Measurements from ENCODE around the gene PDE1A. TPM values are rescaled to one million over a fixed set of nuclear protein-coding genes. Genes with fewer than 3 reads are reported as not detected.

Gene PDE1A
- total RNA-seq, 1 experiment from 2014 or later, result not detected

DNA sequence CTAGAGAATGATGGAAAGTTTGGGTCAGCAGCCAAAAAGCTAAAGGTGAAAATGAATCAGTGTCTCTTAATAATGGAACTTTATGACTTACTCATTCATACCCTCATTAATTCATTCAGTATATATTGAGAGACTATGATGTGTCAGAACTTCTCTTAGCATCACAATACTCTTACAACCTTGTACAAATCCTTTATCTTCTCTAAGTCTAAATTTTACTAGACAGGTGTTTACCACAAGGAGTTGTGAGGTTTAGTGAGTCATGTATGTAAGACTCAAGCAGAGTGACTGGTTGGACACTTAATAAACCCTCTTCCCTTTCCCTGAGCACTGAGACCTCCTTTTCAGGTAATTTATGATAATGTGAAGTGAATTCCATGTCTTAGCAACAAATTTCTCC is 311.6 kb downstream of the PDE1A start:
- TF ChIP-seq, protein P1, sequence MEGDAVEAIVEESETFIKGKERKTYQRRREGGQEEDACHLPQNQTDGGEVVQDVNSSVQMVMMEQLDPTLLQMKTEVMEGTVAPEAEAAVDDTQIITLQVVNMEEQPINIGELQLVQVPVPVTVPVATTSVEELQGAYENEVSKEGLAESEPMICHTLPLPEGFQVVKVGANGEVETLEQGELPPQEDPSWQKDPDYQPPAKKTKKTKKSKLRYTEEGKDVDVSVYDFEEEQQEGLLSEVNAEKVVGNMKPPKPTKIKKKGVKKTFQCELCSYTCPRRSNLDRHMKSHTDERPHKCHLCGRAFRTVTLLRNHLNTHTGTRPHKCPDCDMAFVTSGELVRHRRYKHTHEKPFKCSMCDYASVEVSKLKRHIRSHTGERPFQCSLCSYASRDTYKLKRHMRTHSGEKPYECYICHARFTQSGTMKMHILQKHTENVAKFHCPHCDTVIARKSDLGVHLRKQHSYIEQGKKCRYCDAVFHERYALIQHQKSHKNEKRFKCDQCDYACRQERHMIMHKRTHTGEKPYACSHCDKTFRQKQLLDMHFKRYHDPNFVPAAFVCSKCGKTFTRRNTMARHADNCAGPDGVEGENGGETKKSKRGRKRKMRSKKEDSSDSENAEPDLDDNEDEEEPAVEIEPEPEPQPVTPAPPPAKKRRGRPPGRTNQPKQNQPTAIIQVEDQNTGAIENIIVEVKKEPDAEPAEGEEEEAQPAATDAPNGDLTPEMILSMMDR (conservative IDR thresholded peaks at IDR 0.05; ENCODE audit: low read depth, low read length), result no peak
- no peak for TF ChIP-seq EZH2phosphoT487 (IDR thresholded peaks at IDR 0.05; ENCODE audit: borderline replicate concordance, low read length)
- no peak for TF ChIP-seq EZH2 (IDR thresholded peaks at IDR 0.05; ENCODE audit: low read length, unreplicated experiment)
- H3K9ac ChIP-seq (ENCODE audit: low read length), result no peak overlapping the region
- no peak overlapping the region for H3K27ac ChIP-seq (ENCODE audit: low read length)
- BruUV-seq (replicated peaks), result no TSS peak
- H3K9me2 ChIP-seq (replicated peaks; ENCODE audit: low read length), result no peaks in the 10 kb centered on the region
- H3F3A ChIP-seq (ENCODE audit: low read length, unreplicated experiment), result no peaks in the 10 kb centered on the region
- H3K4me2 ChIP-seq (ENCODE audit: low read length), result no peak overlapping the region
- H3K9me3 ChIP-seq (ENCODE audit: low read length), result no peaks in the 10 kb centered on the region
- intact Hi-C loops (cut with micrococcal nuclease), result no loop called here
- H3K4me1 ChIP-seq (ENCODE audit: insufficient read depth, low read length), result no peaks in the 10 kb centered on the region
- POLR2A ChIA-PET (ENCODE audit: unreplicated experiment), result no interaction called here
- H3K79me2 ChIP-seq (ENCODE audit: low read length), result no peaks in the 10 kb centered on the region
- CTCF ChIA-PET, result no interaction called here
- H3K27me3 ChIP-seq (ENCODE audit: low read length), result no peaks in the 10 kb centered on the region
- H3K36me3 ChIP-seq (ENCODE audit: low read depth, low read length), result no peaks in the 10 kb centered on the region
- no peak overlapping the region for H2AFZ ChIP-seq (ENCODE audit: low read length)
- no peaks in the 10 kb centered on the region for H4K20me1 ChIP-seq (ENCODE audit: low read length)
- peak; percentile 54 for ATAC-seq
- H3K4me3 ChIP-seq (ENCODE audit: low read length), result no peak overlapping the region
- peak; percentile 51 for DNase-seq

DNA sequence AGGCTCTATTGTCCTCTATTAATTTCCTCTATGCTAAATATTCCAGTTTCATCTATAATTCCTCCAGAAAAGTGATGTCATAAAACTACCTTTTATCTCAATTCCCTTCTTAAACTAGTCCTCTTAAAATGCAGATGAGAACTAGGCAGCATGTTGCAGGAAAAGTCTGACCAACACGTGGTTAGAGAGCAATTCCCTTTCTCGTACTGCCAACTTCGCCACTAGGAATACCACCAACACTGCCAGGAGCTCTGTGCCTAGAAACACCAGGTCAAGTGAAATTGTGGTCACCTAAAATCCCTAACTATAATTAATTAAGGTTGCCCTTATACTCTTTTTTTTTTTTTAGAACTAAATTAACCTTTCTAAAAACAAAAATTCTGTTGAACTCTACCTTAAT is 313.5 kb downstream of the PDE1A start:
- Histone ChIP-seq H2AFZ (ENCODE audit: low read length) (no peak overlapping the region), H3K4me1 (ENCODE audit: insufficient read depth, low read length) (no peaks in the 10 kb centered on the region), H3K4me3 (ENCODE audit: low read length) (no peak overlapping the region), H3K27ac (ENCODE audit: low read length) (no peak overlapping the region), H3F3A (ENCODE audit: low read length, unreplicated experiment) (no peaks in the 10 kb centered on the region), H4K20me1 (ENCODE audit: low read length) (no peaks in the 10 kb centered on the region), H3K4me2 (ENCODE audit: low read length) (no peak overlapping the region), H3K79me2 (ENCODE audit: low read length) (no peaks in the 10 kb centered on the region), H3K9me3 (ENCODE audit: low read length) (no peaks in the 10 kb centered on the region), H3K27me3 (ENCODE audit: low read length) (no peaks in the 10 kb centered on the region), H3K9ac (ENCODE audit: low read length) (no peak overlapping the region), H3K36me3 (ENCODE audit: low read depth, low read length) (no peaks in the 10 kb centered on the region), H3K9me2 (replicated peaks; ENCODE audit: low read length) (no peaks in the 10 kb centered on the region)
- ATAC-seq (no peak), DNase-seq (no peak)
- no TSS peak for BruUV-seq (replicated peaks)
- ChIA-PET CTCF (no interaction called here), POLR2A (ENCODE audit: unreplicated experiment) (no interaction called here)
- intact Hi-C loops (cut with micrococcal nuclease), result no loop called here
- TF ChIP-seq, protein P1 (conservative IDR thresholded peaks at IDR 0.05; ENCODE audit: low read depth, low read length), result no peak
- TF ChIP-seq EZH2 (IDR thresholded peaks at IDR 0.05; ENCODE audit: low read length, unreplicated experiment) (no peak), EZH2phosphoT487 (IDR thresholded peaks at IDR 0.05; ENCODE audit: borderline replicate concordance, low read length) (no peak)

DNA sequence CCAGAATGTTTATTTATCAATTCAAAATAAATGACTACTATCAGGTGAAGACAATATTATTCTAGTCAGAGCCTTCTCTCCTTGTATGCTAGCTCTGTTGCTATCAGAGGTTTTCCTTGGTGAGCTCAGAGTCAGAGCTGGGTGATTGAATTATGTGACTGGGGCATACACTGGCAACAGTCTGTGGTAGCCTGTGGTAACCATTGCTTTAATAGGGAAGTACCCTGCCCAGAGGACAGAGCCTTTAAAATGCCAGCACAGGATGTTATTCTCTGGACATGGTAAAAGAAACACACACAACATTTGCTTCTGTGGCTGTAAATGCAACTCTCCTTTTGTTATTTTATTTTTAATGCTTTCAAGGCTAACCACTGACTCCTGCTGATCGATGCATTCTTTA is 316.5 kb downstream of the PDE1A start:
- H3K79me2 ChIP-seq (ENCODE audit: low read length), result no peaks in the 10 kb centered on the region

More for the DNA sequence above, 316.5 kb downstream of the PDE1A start:
- Histone ChIP-seq H3F3A (ENCODE audit: low read length, unreplicated experiment) (no peaks in the 10 kb centered on the region), H3K27me3 (ENCODE audit: low read length) (no peaks in the 10 kb centered on the region; the same call in 1 of the 2 replicates), H3K9me2 (replicated peaks; ENCODE audit: low read length) (no peaks in the 10 kb centered on the region), H3K4me2 (ENCODE audit: low read length) (no peak overlapping the region), H3K36me3 (ENCODE audit: low read depth, low read length) (no peaks in the 10 kb centered on the region), H3K4me3 (ENCODE audit: low read length) (no peak overlapping the region), H2AFZ (ENCODE audit: low read length) (no peak overlapping the region), H3K27ac (ENCODE audit: low read length) (no peak overlapping the region), H3K9me3 (ENCODE audit: low read length) (no peaks in the 10 kb centered on the region), H4K20me1 (ENCODE audit: low read length) (no peaks in the 10 kb centered on the region), H3K4me1 (ENCODE audit: insufficient read depth, low read length) (no peaks in the 10 kb centered on the region), H3K9ac (ENCODE audit: low read length) (no peak overlapping the region)
- TF ChIP-seq EZH2phosphoT487 (IDR thresholded peaks at IDR 0.05; ENCODE audit: borderline replicate concordance, low read length), result no peak
- no peak for ATAC-seq
- CTCF ChIA-PET, result no interaction called here
- no peak for DNase-seq
- no TSS peak for BruUV-seq (replicated peaks)
- POLR2A ChIA-PET (ENCODE audit: unreplicated experiment), result no interaction called here
- intact Hi-C loops (cut with micrococcal nuclease), result no loop called here

Measured in PC-3 (cell line).